ENCODE measurements around the gene PARL.

- TF ChIP-seq EZH2 (IDR thresholded peaks at IDR 0.05; ENCODE audit: borderline replicate concordance, control insufficient read depth, low read depth, low read length) (no peak), CTCF (IDR thresholded peaks at IDR 0.05 in 2 of 3, conservative IDR thresholded peaks at IDR 0.05 in 1 of 3; ENCODE audit: control insufficient read depth in 2 of 3, extremely low read depth in 1 of 3, insufficient read depth in 1 of 3, low read depth in 3 of 3, low read length in 3 of 3) (no peak), POLR2A (IDR thresholded peaks at IDR 0.05; ENCODE audit: low read depth, low read length) (no peak), JUNB (IDR thresholded peaks at IDR 0.05) (no peak), SRF (IDR thresholded peaks at IDR 0.05; ENCODE audit: low read depth in 2 of 2, low read length in 2 of 2) (no peak), SMARCA5 (IDR thresholded peaks at IDR 0.05) (no peak), ATF3 (IDR thresholded peaks at IDR 0.05; ENCODE audit: borderline replicate concordance, extremely low read depth, low read depth, low read length) (no peak), E2F4 (IDR thresholded peaks at IDR 0.05; ENCODE audit: low read depth, low read length) (no peak), POLR2AphosphoS5 (IDR thresholded peaks at IDR 0.05; ENCODE audit: low read length) (no peak), NFIC (IDR thresholded peaks at IDR 0.05; ENCODE audit: low read depth, low read length) (no peak), TARDBP (IDR thresholded peaks at IDR 0.05; ENCODE audit: borderline replicate concordance) (no peak)
Measured at GRCh38 chr3:183799461-183799860, 85.2 kb downstream of the PARL start.
